GDM1 (cell line): ENCODE data around the gene HTRA1.

Experiments
- DNase-seq: peaks from one replicate; lab custom pipeline; 2025; lab: John Stamatoyannopoulos, UW

The HTRA1 gene

GRCh38 chr10:122554131-122555036, 93.0 kb downstream of the HTRA1 start:
- no peak for DNase-seq

GRCh38 chr10:122555442-122555841, 94.1 kb downstream of the HTRA1 start:
- DNase-seq, result no peak

GRCh38 chr10:122557516-122557915, 96.2 kb downstream of the HTRA1 start:
- no peak for DNase-seq

- DNase-seq, result no peak
These were observed 97.1 kb downstream of the HTRA1 start for GRCh38 chr10:122558452-122558851.

- DNase-seq, result no peak
These were observed 97.9 kb downstream of the HTRA1 start for GRCh38 chr10:122559228-122559627.

- no peak for DNase-seq
These were observed 99.0 kb downstream of the HTRA1 start, which contains the start of gene DMBT1 for GRCh38 chr10:122560279-122560804. TSS of gene DMBT1 (plus strand) at chr10:122560754. CDS start at chr10:122560771, 17 bp downstream.

GRCh38 chr10:122561212-122561611, 99.9 kb downstream of the HTRA1 start:
- DNase-seq, result no peak

GRCh38 chr10:122561792-122562191, 100.4 kb downstream of the HTRA1 start:
- DNase-seq, result no peak
